Sigmoid colon (tissue), 4 donors: Measurements from ENCODE around the gene GCGR.

Source experiments
- CTCF ChIP-seq, 4 experiments: fragments of 450-650 bp in 3 of 4; fragments of 200-600 bp in 1 of 4; IDR thresholded peaks; one replicate each; pipeline ENCODE4 v1.5.1; 2016 to 2019; ENCODE audit warnings: antibody characterized with exemption in 4 of 4, mild to moderate bottlenecking in 3 of 4, moderate library complexity in 2 of 4
- EP300 ChIP-seq, 4 donors: sonication (generic); formaldehyde crosslinking; IDR thresholded peaks; one replicate each; pipeline ENCODE4 v1.6.1; 2017; ENCODE audit warnings: antibody characterized with exemption in 4 of 4

GRCh38 chr17:81792675-81793615 is 11.0 kb upstream of the GCGR start:
- TF ChIP-seq EP300 (IDR thresholded peaks at IDR 0.05) (no peak), CTCF (IDR thresholded peaks at IDR 0.05) (no peak)
